Measurements from ENCODE around the gene KLHDC8A. TPM values are rescaled to one million over a fixed set of nuclear protein-coding genes. Genes with fewer than 3 reads are reported as not detected.

The KLHDC8A gene
- total RNA-seq, 1 donor: not detected

- peak overlapping the region; percentile 48 for H3K4me3 ChIP-seq (ENCODE audit: insufficient read depth, low read length)
- no peaks in the 10 kb centered on the region for H3K36me3 ChIP-seq (ENCODE audit: insufficient read depth, low read length)
- no peaks in the 10 kb centered on the region for H3K79me2 ChIP-seq (ENCODE audit: insufficient read depth, low read length)
- no peak overlapping the region for H2AFZ ChIP-seq (ENCODE audit: low read length)
- no peaks in the 10 kb centered on the region for H3K4me1 ChIP-seq (ENCODE audit: insufficient read depth, low read length)
- no peak for TF ChIP-seq CTCF (IDR thresholded peaks at IDR 0.05; ENCODE audit: extremely low read depth, low read depth, low read length)
- DNase-seq (ENCODE audit: insufficient read length, low spot score, missing footprints): no peak
- no peak overlapping the region for H3K27ac ChIP-seq (ENCODE audit: low read depth, low read length)
- H3K4me2 ChIP-seq (ENCODE audit: insufficient read depth, low read length): peak overlapping the region; percentile 49
- peaks cover 69% of the 10 kb centered on the region for H3K27me3 ChIP-seq (ENCODE audit: insufficient read depth, low read length)
- no peaks in the 10 kb centered on the region for H3K9me3 ChIP-seq (ENCODE audit: low read depth, low read length)
- no peaks in the 10 kb centered on the region for H4K20me1 ChIP-seq (ENCODE audit: insufficient read depth, low read length)
Measured at GRCh38 chr1:205344066-205344928, 12.4 kb downstream of the KLHDC8A start.

GRCh38 chr1:205343431-205344065 lies 13.2 kb downstream of the KLHDC8A start:
- no peaks in the 10 kb centered on the region for H3K4me1 ChIP-seq (ENCODE audit: insufficient read depth, low read length)
- peaks cover 66% of the 10 kb centered on the region for H3K27me3 ChIP-seq (ENCODE audit: insufficient read depth, low read length)

GRCh38 chr1:205342986-205343385 lies 13.7 kb downstream of the KLHDC8A start:
- Histone ChIP-seq H3K36me3 (ENCODE audit: insufficient read depth, low read length) (no peaks in the 10 kb centered on the region), H4K20me1 (ENCODE audit: insufficient read depth, low read length) (no peaks in the 10 kb centered on the region), H3K79me2 (ENCODE audit: insufficient read depth, low read length) (no peaks in the 10 kb centered on the region), H3K4me1 (ENCODE audit: insufficient read depth, low read length) (no peaks in the 10 kb centered on the region), H3K27ac (ENCODE audit: low read depth, low read length) (no peak overlapping the region), H3K27me3 (ENCODE audit: insufficient read depth, low read length) (peaks cover 69% of the 10 kb centered on the region), H3K9me3 (ENCODE audit: low read depth, low read length) (no peaks in the 10 kb centered on the region), H3K4me2 (ENCODE audit: insufficient read depth, low read length) (no peak overlapping the region), H2AFZ (ENCODE audit: low read length) (no peak overlapping the region), H3K4me3 (ENCODE audit: insufficient read depth, low read length) (no peak overlapping the region)
- DNase-seq (ENCODE audit: insufficient read length, low spot score, missing footprints): no peak
- no peak for TF ChIP-seq CTCF (IDR thresholded peaks at IDR 0.05; ENCODE audit: extremely low read depth, low read depth, low read length)

More at GRCh38 chr1:205343431-205344065, 13.2 kb downstream of the KLHDC8A start:
- H3K4me2 ChIP-seq (ENCODE audit: insufficient read depth, low read length): no peak overlapping the region
- H3K9me3 ChIP-seq (ENCODE audit: low read depth, low read length): no peaks in the 10 kb centered on the region
- H3K27ac ChIP-seq (ENCODE audit: low read depth, low read length): no peak overlapping the region
- H3K4me3 ChIP-seq (ENCODE audit: insufficient read depth, low read length): no peak overlapping the region
- H2AFZ ChIP-seq (ENCODE audit: low read length): no peak overlapping the region
- no peaks in the 10 kb centered on the region for H3K79me2 ChIP-seq (ENCODE audit: insufficient read depth, low read length)
- DNase-seq (ENCODE audit: insufficient read length, low spot score, missing footprints): no peak
- TF ChIP-seq CTCF (IDR thresholded peaks at IDR 0.05; ENCODE audit: extremely low read depth, low read depth, low read length): peak; percentile 7
- H4K20me1 ChIP-seq (ENCODE audit: insufficient read depth, low read length): no peaks in the 10 kb centered on the region
- no peaks in the 10 kb centered on the region for H3K36me3 ChIP-seq (ENCODE audit: insufficient read depth, low read length)

DNA sequence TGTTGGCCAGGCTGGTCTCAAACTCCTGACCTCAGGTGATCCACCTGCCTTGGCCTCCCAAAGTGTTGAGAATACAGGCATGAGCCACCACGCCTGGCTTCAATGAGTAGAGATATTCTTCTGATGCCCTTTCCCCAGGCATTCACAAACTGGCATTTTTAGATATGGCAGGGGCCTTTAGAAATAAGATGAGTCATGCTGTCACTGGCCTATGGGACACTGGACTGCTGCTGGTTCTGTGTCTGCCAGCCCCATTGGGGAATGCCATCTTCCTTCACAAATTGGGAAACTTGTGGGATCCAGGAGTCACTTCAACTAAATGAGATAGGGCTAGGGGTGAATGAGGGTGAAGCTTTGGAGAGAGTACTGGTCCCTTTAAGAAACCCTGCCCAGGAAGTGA lies 16.0 kb downstream of the KLHDC8A start:
- no peaks in the 10 kb centered on the region for H3K79me2 ChIP-seq (ENCODE audit: insufficient read depth, low read length)
- TF ChIP-seq CTCF (IDR thresholded peaks at IDR 0.05; ENCODE audit: extremely low read depth, low read depth, low read length): no peak
- no peaks in the 10 kb centered on the region for H4K20me1 ChIP-seq (ENCODE audit: insufficient read depth, low read length)
- H3K4me1 ChIP-seq (ENCODE audit: insufficient read depth, low read length): no peaks in the 10 kb centered on the region
- H2AFZ ChIP-seq (ENCODE audit: low read length): no peak overlapping the region
- no peaks in the 10 kb centered on the region for H3K9me3 ChIP-seq (ENCODE audit: low read depth, low read length)
- H3K4me2 ChIP-seq (ENCODE audit: insufficient read depth, low read length): no peak overlapping the region
- no peak overlapping the region for H3K4me3 ChIP-seq (ENCODE audit: insufficient read depth, low read length)
- no peaks in the 10 kb centered on the region for H3K36me3 ChIP-seq (ENCODE audit: insufficient read depth, low read length)
- H3K27ac ChIP-seq (ENCODE audit: low read depth, low read length): no peak overlapping the region
- peaks cover 64% of the 10 kb centered on the region for H3K27me3 ChIP-seq (ENCODE audit: insufficient read depth, low read length)
- no peak for DNase-seq (ENCODE audit: insufficient read length, low spot score, missing footprints)
